Inflammatory macrophage treated with lipopolysaccharide for 1 hour (primary cell): ENCODE measurements around the gene CDC37.
A peak's percentile ranks its signal among the peaks of the same experiment; 100 is the strongest.
"Not testable (repeated sequence)": the region's sequence is repeated elsewhere in the genome, so short reads cannot be mapped to it uniquely, and the experiment has no call there.

Source experiments
- DNase-seq, 2 donors: peaks; one replicate each; pipeline ENCODE4 v3.0.0-alpha.2; 2020 to 2022

The CDC37 gene

DNA sequence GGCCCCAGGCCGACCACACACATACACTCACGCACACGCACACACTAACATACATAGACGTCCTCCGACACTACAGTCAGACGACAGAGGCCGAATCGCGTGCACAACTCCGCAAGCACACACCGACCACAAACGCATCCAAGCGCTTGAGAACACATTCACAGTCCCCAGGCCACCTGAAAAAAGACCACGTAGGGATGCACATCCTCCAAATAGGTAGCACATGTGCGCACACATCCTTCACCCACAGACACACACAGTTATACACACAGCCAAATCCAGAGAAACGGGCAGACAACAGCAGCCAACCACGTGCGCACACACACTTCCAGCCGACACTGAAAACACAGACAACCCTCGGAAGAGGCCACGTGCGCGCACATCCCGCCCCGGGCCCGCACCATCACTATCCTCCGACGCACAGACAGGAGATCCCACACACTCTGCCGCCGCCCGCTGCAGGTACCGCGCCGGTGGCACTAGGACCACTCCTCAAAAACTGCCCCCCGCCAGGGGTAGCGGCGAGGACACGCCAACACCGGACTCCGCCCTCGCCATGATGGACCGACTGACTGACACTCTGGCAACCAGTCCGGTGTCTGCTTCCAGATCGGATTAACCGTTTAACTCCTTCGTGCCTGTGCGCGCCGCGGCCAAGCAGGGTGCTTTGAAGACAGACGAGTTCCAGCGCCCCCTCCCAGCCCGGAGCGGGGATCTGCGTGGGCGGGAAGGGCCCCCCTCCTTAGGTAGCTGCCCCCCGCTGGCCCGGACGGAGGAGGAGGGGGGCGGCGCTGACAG, 16.5 kb upstream of the CDC37 start:
- peak; percentile 27 to 59 for DNase-seq

DNA sequence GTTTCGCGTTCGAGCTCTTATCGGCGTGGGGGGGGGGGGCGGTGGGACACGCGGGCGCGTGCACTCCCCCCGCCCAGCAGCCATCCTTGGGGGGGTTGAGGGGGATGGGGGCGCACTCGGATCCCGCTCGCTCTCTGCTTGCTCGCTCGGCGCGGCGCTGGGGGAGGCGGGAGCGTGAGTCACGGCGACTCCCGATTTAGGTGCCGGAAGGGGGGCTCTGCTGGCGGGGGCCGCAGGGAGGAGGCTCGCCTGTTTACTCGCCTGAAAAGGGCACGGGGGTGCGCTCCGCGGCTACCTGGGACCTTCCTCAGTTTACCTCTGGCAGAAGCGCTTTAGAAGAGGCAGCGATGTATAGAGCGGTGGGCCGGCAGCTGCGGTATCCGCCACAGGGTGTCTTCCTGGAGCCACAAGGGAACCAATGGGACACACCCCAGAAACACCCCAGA, 15.9 kb upstream of the CDC37 start:
- DNase-seq, result no peak

DNA sequence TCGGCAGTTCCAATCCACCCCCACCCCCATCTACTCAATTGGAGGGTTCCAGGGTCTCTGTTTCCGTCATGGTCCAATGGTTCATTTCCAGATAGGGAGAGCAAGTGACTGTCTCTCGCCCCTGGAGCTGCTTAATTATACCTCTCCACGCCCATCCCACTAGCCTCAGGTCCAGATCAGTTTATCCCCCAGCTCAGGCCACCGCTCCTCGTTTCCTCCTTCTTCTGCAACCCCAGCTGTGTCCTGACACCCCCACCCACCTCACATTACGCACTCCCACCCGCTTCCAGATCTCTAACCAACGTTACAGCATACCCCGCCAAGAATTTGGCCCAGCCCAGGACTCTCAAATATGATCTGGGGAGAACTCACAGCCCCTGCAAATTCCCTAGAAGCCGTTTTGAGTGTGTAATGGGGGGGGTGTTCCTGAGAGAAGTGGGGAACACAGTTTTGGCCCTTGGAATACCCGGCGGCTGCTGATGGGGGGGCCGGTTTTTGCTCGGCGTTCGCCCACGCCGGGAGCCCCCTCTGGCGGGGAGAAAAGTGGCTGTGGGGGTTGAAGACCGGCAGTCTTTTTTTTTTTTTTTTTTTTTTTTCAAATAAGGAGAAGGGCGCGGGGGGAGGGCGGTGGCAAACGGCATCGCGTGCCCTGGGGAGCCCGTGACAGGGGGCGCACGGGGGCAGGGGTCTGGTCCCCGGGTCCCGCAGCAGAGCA, 15.3 kb upstream of the CDC37 start:
- peak in 1 of 2 donors; percentile 8 for DNase-seq

DNA sequence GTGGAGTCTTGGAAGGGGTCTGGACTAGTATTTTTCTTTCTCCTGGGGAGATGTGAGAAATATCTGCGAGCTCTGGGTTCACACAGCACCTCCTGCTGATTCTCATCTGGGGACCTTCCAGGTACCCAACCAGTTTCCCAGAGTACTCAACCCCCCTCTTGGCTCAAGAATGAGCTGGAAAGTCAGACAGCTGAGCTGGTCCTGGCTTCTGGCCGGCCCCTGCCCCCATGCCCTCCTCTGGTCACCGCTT, 14.8 kb upstream of the CDC37 start:
- DNase-seq, result no peak

DNA sequence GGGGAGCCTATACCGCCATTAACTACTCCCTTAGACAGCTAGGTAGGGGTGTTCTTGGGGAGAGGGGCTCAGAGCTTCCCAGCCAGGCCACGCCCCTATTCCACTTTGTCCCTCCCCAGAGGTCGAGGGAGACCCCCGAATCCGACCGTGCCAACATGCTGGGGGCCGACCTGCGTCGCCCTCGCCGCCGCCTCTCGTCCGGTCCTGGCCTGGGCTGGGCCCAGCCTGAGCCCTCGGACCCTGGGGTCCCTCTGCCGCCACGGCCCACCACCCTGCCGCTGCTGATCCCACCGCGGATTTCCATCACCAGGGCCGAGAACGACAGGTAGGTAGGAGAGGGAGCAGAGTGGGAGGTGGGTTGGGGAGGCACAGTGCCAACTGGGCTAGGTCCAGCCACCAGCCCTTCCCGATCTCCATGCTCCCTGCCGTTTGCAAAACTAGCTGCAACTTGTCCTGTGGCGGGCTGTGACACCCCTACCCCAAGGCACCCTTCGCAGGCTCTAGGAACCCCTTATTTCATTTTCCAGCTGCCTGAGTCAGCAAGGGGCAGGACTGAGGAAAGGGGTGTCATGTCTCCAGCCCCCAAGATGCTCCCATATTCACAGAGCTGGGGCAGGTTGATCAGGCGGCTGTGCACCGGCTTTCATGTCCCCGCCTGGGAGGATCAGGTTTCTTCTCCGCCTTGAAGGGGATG, 14.3 kb upstream of the CDC37 start:
- DNase-seq, result no peak

DNA sequence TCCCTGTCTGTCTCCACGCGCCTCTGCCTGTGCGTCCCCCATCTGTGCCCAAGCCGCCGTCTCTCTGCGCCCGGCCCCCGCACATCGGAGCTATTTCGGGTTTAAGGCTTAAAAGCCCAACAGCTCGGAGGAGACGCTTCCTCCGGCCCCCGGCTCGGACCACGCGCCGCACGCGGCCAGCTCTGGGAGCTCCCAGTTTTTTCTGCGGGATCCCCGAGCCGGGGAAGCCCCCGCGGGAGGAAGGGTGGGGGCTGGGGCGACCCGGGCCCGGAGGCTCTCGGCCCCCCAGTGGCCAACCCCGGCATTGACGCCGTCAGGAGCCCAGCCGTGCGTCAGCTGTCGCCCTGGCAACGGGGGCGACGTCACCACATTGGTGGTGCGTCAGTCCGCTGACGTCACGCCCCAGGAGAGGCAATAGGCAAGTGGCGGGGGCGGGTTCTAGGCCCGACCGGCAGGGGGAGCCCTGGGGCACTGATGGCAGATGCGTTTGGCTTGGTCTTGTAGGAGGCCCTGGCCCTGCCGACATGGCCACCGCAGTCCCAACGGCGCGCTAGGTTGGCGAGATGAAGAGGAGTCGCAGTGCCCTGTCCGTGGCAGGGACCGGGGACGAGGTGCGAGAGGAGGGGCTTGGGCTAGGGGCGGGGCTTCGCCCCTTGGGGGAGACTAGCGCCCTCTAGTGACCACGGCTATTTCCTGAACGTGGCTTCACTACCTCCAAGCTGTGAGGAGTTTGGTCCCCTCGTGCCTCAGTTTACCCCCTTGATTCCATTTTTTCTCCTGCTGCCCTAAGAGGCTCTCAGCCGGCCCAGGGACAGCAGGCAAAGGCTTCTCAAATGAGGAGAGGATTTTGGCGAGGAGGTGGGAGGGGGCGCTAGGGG, 13.3 kb upstream of the CDC37 start:
- DNase-seq, result peak; percentile 84 to 97

DNA sequence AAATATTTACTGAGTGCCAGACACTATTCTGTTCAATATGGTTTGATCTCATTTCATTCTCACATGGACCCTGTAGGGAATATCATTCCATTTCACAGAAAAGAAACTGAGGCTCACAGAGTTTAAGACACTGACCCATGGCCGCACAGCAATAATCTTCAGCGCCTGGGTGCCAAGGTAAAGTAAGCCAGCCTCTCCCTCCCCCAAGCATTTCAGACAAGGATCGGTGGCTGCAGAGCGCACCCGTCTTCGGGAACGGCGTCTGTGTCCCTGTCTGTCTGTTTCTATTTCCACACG, 12.7 kb upstream of the CDC37 start:
- no peak for DNase-seq

DNA sequence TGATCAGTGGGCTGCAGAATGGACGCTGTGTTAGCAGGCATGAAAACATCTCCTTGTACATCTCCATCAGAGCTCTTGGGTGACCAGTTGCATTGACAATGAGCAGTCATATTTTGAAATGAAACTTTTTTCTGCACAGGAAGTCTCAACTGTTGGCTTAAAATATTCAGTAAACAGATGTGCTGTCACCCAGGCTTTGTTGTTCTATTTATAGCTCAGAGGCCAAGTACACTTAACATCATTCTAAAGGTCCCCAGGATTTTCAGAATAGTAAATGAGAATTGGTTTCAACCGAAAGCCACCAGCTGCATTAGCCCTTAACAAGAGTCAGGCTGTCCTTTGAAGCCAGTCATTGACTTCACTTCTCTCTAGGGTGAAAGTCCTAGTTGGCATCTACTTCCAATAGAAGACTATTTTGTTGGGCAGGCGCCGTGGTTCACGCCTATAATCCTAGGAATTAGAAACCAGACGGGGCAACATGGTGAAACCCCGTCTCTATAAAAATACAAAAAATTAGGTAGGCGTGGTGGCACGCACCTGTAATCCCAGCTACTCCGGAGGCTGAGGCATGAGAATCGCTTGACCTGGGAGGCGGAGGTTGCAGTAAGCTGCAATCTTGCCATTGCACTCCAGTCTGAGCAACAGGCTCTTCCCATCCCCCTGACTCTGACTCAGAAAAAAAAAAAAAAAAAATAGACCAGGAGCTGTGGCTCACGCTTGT, 9.1 kb upstream of the CDC37 start:
- no peak for DNase-seq

DNA sequence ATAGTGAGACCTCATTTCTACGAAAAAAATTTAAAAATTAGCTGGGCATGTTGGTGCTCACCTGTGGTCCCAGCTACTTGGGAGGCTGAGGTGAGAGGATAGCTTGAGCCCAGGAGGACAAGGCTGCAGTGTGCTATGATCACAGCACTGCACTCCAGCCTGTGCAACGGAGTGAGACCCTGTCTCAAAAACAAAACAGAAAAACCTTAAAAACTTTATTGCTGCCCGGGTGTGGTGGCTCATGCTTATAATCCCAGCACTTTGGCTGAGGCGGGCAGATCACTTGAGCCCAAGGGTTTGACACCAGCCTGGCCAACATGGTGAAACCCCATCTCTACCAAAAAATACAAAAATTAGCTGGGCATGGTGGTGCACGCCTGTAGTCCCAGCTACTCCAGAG, 7.9 kb upstream of the CDC37 start:
- not testable (repeated sequence) for DNase-seq

DNA sequence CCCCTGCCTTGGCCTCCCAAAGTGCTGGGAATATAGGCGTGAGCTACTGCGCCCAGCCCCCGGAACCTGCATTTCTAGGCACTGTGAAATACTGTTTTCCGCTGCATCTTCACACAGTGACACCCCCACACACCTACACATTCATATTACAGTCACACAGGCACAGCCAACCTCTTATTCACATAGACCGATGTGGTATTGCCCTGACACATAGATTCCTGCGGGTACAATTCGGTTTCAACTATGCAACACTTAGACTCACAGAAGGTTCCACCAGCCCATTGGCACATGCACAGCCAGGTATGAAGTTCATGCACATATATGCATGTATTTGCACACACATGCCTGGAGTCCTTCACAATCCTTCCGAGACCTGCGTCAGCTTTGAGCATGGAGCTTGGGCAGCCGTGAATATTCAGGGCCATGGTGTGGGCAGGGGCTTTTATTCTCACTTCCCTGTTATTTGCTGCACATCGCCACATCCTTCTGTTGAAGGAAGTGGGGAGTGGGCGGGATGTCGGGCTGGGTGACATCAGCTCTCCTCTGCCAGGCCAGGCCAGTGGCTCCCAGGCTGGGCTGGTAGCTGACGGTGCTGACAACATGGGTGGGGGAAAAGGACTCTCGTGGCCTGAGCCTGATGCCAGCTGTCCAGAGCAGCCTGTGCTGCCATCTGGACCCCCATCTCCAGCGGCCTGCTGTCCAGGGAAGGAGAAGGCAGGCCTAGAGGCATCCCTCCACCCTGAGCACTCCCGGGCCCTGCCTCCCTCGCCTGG, 5.4 kb upstream of the CDC37 start:
- peak; percentile 95 to 99 for DNase-seq

DNA sequence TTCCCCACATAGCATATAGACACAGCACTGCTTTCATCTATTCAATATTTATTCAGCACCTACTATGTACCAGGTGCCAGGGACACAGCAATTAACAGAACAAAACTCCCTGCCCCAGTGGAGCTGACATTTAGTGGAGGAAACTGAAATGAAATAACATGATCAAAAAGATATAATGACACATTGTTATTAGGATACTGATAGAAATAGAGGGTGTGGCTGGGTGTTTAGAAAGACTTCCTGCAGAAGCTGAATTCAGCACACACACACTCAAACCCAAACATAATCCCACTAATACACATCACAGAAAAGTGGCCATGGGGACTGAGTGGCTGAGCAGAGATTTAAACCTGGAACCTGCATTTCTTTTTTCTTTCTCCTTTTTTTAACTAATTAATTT, 3.8 kb upstream of the CDC37 start:
- DNase-seq, result no peak

DNA sequence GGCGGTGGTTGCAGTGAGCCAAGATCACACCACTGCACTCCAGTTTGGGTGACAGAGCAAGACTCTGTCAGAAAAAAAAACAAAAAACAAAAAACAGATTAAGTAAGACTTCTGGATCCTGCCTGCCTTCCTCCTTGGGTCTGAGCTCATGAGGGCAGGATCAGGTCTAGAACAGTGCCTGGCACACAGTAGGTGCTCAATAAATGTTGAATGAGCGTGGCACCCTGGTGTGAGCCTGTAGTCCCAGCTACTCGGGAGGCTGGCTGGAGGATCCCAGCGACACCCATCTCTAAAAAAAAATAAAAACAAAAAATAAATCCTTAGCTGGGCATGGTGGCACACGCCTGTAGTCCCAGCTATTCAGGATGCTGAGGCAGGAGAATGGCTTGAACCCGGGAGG, 2.8 kb upstream of the CDC37 start:
- DNase-seq, result no peak

DNA sequence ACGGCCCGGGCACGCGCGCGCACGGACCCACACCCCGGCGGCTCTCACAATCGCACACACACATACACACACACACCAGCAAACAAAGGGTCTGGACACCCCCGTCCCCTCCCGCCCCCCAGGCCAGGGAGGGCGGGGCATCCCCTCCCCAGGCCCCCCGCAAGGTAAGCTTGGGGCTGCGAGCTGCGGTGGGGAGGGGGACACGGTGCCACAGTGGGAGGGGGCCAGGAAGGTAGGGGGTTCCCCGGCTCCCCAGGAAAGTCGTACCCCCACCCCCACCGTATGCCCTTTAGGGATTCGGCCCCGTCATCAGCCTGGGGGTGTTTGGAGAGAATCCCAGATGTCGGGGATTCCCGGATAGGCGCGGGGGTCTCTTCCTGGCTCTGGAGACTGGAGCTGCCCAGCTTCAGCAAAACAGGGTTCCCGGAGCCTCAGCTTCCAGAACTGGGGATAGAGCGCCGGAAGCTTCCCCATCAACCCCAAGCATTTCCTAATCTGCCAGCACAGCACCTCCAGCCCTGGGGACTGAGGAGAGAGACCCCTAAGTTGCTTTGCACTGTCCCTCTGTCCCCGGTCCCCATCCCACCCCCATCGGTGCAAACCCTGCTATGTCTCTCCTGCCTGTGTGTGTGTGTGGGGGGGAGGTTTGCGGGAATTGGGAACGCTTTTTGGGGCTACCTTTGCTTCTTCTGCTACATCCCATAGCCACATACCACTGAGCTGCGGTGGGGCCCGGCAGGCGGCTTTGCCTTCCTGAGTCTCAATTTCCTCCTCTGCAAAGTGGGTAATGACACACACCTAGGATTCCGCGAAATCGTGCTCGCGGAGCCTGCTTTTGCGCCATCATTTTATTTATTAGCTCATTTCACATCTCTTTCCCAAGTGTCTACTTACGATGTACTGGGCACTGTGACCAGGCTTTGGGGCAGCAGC, 1.8 kb upstream of the CDC37 start:
- DNase-seq, result peak; percentile 66 to 75

DNA sequence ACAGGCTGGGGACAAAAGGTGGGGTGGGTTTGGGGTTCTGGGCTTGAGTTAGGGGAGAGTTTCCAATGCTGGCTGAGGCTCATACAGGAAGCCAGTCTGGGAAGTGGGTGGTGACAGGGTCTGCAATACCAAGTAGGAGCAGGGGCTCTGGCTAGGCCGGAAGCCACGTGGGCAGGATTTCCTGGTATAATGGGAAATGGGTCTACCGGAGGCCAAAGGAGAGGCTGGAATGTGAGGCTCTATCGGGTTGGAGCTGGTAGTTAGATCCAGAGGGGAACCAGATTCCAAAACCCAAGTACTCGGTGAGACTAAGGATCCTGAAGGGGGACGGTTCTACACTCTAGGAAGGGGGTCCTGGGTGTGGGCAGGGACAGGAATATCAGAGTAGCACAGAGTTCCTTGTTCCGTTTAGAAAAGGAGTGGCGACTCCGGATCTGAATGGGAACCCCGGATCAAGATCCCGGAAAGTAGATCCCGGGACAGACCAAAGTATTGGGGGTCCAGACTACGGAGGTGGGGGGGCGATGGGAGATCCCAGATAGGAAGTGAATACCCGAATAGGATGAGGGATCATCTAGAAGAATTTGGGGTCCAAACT, 802 bp downstream of the CDC37 start:
- no peak for DNase-seq

DNA sequence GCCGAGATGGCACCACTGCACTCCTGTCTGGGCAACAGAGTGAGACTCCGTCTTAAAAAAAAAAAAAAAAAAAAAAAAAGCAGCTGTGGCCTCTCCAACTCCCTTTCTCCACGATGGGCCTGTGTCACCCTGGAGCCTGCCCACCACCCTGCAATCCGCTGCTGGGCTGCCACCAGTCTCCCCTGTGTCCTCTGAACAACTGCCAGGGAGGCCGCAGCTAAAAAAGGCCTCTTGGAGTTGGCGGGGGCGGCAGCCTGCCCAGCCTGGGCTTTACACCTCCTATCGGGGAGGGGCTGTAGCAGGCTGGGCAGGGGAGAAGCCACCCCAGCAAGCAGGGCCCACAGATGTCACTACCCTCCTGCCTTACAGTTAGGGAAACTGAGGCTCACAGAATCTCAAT, 3.5 kb downstream of the CDC37 start:
- no peak for DNase-seq

DNA sequence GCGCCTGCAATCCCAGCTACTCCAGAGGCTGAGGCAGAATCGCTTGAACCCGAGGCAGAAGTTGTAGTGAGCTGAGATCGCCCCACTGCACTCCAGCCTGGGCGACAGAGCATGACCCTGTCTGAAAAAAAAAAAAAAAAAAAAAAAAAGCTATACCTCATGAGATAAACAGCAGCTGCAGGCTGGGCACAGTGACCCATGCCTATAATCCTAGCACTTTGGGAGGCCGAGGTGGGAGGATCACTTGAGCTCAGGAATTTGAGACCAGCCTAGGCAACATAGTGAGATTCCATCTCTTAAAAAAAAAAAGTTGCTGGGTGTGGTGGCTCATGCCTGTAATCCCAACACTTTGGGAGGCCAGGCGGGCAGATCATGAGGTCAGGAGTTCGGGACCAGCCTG, 4.0 kb downstream of the CDC37 start:
- DNase-seq, result not testable (repeated sequence)

DNA sequence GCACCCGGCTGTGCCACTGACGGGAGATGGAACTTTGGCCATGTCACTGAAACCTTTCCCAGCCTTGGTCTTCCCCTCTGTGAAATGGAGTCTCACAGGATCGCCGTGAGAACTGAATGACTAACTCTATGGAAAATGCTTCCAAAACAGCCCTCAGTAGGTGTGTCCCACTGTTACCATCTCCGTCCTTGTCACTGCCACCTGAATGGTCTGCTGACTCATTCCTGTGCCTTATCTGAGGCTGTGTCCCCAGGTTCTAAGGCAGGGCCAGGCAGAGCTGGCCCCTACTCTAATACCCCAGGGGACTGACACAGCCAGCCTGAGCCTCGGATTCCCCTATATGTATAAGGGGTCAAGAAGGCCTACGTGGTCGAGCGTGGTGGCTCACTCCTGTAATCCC, 4.5 kb downstream of the CDC37 start:
- no peak for DNase-seq

DNA sequence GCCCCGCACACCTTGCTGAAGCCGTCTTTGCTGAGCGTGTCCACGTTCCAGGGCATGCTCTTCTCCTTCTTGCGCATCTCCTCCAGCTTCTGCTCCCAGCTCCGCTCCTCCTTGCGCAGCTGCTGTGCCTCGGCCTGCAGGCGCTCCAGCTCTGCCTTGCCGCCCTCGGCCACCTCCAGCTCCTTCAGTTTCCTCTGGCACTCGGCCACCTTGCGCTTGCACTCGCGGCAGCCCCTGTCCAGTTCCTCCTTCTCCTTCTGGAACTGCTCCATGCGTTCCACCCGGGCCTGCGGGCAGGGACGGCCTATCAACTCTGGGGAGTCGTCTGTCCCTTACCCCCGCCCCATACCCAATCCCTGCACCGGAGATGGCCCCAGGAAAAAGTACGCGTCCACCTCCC, 7.4 kb downstream of the CDC37 start:
- DNase-seq, result no peak

DNA sequence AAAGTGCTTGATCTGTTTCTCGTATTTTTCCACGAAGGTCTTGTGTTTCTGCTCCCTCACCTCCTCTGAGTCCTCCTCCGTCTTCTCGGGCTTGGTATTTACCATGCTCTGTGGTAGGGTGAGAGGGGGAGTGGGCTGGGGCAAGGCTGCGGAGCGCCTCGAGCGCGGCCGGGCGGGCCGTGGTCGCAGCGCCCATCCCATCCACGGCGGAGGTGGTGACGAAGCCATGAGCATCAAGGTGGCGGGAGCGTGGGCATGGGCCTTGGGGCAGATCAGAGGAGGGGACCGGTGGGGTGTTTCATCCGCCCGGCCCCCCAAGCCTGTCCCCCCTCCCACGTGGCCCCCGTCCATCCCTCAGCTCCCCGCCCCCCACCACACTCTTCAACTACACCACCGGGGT, 7.9 kb downstream of the CDC37 start:
- DNase-seq, result no peak

DNA sequence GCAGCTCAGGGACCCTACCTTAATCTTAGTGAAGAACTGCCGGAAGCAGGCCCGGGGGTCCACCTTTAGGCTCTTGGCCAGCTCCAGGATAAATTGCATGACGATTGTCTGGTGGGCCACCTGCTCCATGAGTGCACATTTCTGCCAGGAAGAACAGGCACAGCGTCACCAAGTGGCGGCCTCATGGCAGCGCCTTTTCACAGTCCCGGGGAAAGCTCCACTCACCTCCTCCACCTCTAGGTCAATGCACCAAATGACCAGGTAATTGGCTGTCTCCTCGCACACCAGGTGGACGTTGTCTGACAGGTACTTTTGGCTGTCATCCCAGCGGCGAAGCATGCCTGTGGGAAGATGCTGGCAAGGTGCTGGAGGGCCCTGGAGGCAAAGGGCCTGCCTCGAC, 8.3 kb downstream of the CDC37 start:
- no peak for DNase-seq
